HG02798 (cell line): Measurements from ENCODE around the gene CCND1.
A peak's percentile ranks its signal among the peaks of the same experiment; 100 is the strongest.

Source experiments
- ATAC-seq: cut with Tn5 transposase; IDR thresholded peaks from one replicate; pipeline ENCODE4 v1.9.1; 2021; ENCODE audit warnings: mild to moderate bottlenecking; ENCODE audit not compliant: unreplicated experiment, poor library complexity

CCND1 gene

GRCh38 chr11:69639831-69640230 is 1.1 kb upstream of the CCND1 start:
- ATAC-seq = no peak

- no peak for ATAC-seq
These were observed 529 bp upstream of the CCND1 start for GRCh38 chr11:69640260-69640994.

DNA sequence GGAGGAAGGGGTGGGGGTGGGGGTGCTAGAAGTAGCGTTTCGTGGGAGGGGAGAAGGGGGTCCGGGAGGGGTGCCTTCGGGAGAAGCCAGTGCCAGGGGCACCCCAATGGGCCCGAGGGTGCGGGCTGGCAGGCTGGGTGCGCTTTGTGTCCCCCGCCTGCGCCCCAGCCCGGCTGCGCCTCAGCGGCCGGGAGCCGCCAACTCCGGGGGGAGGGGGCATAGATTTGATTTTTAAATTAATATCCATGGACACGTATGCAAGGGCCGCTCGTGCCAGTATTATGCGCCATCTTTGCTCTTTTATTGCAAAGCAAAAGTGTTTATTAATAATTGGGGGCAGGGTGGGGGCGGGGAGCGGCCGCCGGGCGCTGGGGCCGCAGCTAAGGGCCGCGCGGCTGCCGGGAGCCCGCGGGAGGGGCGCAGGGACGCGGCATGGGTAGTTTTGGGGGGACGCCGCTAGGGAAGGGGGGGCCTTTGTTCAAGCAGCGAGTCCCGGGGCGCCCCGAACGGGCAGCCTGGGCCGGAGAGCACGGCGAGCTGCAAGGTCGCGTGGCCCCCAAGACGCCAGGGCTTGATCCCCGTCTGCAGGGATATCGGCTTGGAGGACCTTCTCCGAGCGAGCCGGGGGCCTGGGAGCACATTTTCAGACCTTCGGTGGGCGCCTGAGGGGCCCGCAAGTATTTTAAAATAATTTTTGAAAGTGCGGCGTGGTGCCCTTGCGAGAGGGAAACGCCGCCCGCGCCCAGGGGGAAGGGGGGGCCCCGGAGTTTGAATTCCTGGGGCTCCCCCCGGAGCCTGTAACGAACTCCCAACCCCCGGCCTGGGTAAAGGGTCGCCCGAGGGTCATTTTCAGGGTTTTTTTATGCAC is 959 bp downstream of the CCND1 start:
- no peak for ATAC-seq

DNA sequence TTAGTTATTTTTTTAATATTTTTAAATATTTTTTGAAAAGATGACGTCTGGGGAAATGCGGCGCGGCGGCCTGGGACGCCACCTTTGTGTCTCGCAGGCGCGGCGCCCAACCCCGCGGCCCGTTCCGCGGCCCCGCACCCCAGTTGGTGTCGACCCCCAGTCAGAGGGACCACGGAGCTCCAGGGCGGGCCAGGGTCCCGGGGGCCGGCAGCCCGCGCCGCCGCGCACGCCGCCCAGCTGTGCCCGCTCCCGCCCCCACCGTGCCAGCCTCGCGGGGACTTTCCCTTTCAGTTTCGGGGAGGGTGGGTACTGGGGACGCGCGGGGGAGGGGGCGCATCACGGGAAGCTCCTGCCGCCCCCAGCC is 1.6 kb downstream of the CCND1 start:
- peak; percentile 5 for ATAC-seq

DNA sequence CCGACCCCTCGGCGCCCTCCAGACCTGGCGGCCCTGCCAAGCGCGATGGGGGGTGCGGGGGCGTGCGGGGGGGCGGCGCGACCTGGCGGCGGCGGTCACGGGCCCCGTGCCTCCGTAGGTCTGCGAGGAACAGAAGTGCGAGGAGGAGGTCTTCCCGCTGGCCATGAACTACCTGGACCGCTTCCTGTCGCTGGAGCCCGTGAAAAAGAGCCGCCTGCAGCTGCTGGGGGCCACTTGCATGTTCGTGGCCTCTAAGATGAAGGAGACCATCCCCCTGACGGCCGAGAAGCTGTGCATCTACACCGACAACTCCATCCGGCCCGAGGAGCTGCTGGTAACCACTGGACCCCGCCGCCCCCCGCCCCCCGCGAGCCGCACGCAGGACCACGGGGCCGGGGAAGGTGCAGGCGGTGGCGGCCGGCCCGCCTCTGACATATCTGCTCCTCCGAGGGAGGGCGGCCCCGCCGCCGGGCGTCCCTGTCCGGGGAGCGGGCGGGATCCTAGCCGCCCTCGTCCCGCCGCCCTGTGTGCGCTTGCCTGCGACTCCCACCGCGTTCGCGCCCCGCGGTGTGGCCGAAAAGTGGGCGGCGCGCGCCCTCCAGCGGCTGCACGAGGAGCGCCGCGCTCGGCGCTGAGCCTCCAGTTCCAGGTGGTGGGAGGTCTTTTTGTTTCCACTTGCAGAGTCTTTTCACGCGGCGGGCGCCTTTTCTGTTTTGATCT is 2.1 kb downstream of the CCND1 start:
- ATAC-seq = peak; percentile 59

DNA sequence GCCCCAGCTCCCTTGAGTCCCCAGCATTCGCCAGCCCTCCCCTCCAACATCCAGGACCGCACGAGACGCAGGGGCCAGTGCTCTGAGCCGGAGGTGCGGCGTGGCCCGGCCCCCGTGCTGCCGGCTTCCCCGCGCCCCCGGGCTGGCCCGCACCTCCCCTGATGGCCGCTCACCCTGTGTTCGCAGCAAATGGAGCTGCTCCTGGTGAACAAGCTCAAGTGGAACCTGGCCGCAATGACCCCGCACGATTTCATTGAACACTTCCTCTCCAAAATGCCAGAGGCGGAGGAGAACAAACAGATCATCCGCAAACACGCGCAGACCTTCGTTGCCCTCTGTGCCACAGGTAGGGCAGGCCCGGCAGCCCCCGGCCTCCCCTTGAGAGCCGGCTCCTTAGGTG is 2.7 kb downstream of the CCND1 start:
- ATAC-seq = no peak

GRCh38 chr11:69644071-69644961 is 3.4 kb downstream of the CCND1 start:
- ATAC-seq = no peak

GRCh38 chr11:69644962-69645675 is 4.2 kb downstream of the CCND1 start:
- no peak for ATAC-seq

DNA sequence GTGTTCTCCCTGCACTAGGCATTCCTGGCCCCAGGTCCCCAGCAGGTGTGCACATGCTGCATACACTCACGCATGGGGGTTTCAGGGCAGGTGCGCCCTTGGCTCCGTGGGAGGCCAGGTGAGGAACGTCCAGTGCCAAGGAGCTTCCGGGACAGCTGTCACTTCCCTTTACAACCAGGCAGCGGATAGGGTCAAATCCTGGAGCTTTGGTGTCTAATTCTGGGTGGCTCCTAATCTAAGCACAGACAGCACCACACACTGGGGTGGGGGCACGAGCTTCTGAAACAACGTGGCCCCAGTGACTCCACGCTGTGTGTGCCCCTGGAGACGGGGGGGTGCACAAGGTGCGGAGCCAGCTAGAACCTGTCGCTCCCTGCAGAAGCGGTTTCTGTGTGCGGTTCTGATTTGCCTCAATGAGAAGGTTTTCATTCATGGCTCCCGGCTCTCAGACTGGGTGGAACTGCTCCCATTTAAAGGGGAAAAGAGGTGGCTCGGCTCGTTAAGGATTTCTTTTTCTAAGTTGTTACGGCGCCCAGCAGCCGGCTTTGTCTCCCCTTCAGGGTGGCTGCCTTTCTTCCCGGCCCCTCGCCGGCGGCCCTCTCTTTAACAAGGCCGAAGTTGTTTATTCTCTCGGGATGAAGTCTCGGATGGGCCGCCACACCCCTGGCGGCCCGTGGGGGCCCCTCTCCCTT is 5.0 kb downstream of the CCND1 start:
- ATAC-seq = no peak

DNA sequence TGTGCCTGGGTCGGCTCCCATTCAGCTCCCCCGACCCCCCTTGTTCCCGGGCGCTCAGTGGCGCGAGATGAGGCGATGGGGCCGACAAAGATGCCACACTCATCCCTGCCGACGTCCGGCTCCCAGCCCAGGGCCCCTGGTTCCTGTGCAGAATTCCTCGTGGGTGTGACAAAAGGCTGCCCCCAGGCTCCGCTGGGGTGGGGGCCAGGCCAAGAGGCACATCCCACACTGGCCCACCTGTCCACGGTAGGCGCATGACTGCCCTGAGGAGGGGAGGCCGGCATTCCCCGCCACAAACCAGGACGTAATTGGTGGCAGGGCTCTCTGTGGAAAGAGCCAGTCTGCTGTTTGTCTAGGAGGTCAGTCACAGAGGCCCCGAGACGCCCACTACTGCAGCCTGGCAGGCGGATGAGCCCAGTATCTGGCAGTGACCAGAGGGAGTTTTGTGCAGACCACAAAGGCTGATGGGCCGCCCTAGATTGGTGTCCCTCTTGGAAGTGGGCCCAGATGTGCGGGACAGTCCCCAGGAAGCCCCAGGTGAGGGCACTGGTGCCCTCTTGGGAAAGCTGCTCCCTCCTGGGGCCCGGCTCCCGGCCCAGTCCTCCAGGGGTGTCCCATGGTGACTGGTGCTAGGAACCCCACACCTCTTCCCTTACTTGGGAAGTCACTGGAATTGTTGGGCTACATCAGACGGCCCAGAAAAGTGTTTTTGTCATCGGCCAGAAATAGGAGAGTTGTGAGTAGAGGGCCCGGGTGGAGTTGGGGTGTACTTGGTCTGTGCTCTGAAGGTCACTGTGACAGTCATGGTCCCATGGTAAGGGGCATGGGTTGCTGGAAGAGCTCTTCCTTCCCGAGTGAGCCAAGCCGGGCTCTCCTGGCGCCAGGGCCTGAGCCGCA is 5.8 kb downstream of the CCND1 start:
- ATAC-seq = no peak

GRCh38 chr11:69647390-69647748 is 6.4 kb downstream of the CCND1 start:
- ATAC-seq = no peak

GRCh38 chr11:69647761-69648497 is 7.0 kb downstream of the CCND1 start:
- no peak for ATAC-seq

- no peak for ATAC-seq
These were observed 8.0 kb downstream of the CCND1 start for GRCh38 chr11:69648679-69649575.

- no peak for ATAC-seq
These were observed 8.6 kb downstream of the CCND1 start for GRCh38 chr11:69649576-69649900.

DNA sequence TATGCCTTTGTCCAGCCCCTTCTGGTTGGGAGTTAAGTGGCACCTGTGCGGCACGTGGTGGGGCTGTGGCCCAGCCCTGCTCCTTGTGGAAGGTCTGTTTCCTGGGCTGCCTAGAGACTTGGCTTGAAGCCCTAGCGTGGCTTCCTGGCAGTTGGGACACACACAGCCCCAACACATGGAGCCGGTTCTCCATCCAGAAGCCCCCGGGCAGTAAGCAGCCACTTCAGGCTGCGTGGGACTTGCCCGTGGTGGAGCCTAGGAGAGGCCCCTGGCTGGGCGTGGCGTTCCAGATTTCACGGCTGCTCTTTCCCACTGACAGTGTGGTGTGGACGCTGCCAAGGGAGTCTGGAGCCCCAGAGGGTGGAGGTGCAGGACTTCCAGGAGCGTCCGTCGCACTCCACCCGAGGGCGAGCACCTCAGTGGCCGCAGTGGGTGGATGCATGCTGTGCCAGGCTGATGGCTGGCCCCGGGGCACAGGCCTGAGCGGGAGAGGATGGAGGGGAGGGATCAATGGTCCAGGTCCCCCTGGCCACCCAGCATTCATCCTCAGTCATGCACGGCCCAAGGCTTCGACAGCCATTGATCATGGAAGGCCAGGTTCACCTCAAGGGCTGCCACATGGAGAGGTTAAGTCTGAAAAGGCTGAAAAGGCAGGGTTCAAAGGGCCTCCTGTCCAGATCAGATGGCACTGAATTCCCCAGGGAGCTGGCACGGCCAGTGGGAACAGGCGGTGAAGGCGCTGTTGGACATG is 9.3 kb downstream of the CCND1 start:
- ATAC-seq = no peak

DNA sequence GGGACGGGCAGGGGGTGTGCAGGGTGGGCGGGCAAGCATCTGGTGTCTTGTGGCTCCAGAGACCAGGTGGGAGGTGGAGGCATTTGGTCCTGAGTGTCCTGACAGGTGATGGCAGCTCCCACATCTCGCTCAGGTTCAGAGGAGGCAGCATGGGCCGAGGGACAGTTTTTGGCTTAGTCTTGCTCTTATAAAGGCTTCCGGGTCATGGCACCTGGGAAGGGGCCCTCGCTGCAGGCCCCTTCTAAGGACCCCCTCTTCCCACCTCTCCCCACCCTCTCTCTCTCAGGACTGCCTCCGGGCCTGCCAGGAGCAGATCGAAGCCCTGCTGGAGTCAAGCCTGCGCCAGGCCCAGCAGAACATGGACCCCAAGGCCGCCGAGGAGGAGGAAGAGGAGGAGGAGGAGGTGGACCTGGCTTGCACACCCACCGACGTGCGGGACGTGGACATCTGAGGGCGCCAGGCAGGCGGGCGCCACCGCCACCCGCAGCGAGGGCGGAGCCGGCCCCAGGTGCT is 9.9 kb downstream of the CCND1 start:
- no peak for ATAC-seq
